HEK293 (cell line): ENCODE measurements around the gene MUC4.

ENCODE experiments used
- TF ChIP-seq, protein P1 (sequence below): fragments of 450-650 bp; formaldehyde crosslinking; IDR thresholded peaks from 2 replicates; pipeline ENCODE4 v1.5.1; 2016; ENCODE audit warnings: missing biosample characterization, missing genetic modification characterization
- TF ChIP-seq, protein P2 (sequence below): fragments of 450-650 bp; formaldehyde crosslinking; IDR thresholded peaks from 2 replicates; pipeline ENCODE4 v1.5.1; 2016; ENCODE audit warnings: missing biosample characterization, missing genetic modification characterization

DNA sequence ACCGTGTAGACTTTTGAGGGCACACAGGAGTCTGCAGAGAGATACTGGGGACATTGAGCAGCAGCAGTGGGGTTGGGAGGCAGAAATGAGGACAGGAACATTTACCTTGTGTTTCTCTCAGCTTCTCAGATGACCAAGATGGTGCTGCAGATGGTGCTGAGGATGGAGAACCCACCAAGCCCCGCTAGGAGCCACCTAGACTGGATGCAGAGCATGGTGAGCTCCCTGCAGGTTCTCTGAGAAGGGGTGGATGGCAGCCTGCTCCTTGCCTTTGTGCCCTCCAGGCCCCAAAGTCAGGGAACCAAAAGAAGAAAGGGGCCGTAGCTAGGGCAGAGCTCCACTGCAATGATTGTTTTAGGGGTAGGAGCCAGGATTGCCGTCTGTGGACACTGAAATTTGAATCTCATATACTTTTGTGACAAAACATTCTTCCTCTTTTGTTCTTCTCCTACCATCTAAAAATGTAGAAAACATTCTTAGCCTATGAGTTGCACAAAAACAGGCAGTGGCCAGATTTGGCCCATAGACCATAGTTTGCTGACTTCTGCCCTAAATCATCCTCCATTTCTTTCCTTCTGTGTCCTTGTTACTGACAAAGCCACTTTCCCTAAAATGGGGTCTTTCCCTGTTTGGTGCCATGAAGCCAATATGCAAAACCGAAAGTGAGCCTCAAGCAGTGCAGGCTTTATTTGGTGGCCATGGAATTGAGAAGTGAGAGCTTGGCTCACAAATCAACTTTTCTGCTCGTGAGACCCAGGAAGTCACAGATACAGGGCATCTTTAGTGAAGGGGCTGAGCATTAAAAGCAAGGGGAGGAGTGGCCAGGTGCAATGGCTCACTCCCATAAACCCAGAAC, 102.9 kb downstream of the MUC4 start:
- TF ChIP-seq, protein P1, sequence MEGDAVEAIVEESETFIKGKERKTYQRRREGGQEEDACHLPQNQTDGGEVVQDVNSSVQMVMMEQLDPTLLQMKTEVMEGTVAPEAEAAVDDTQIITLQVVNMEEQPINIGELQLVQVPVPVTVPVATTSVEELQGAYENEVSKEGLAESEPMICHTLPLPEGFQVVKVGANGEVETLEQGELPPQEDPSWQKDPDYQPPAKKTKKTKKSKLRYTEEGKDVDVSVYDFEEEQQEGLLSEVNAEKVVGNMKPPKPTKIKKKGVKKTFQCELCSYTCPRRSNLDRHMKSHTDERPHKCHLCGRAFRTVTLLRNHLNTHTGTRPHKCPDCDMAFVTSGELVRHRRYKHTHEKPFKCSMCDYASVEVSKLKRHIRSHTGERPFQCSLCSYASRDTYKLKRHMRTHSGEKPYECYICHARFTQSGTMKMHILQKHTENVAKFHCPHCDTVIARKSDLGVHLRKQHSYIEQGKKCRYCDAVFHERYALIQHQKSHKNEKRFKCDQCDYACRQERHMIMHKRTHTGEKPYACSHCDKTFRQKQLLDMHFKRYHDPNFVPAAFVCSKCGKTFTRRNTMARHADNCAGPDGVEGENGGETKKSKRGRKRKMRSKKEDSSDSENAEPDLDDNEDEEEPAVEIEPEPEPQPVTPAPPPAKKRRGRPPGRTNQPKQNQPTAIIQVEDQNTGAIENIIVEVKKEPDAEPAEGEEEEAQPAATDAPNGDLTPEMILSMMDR, result no peak
- TF ChIP-seq, protein P2, sequence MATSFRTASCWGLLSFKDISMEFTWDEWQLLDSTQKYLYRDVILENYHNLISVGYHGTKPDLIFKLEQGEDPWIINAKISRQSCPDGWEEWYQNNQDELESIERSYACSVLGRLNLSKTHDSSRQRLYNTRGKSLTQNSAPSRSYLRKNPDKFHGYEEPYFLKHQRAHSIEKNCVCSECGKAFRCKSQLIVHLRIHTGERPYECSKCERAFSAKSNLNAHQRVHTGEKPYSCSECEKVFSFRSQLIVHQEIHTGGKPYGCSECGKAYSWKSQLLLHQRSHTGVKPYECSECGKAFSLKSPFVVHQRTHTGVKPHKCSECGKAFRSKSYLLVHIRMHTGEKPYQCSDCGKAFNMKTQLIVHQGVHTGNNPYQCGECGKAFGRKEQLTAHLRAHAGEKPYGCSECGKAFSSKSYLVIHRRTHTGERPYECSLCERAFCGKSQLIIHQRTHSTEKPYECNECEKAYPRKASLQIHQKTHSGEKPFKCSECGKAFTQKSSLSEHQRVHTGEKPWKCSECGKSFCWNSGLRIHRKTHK (tag by site-specific recombination), result no peak
